Astrocyte (in vitro differentiated cells and primary cell): ENCODE measurements around the gene RBM24. TPM values are rescaled to one million over a fixed set of nuclear protein-coding genes. Genes with fewer than 3 reads are reported as not detected.

ENCODE experiments used
- DNase-seq: peaks from one replicate; pipeline ENCODE4 v3.0.0-alpha.2; 2010; ENCODE audit warnings: low read depth
- FAIRE-seq: peaks from 2 replicates; lab custom pipeline; 2011; peaks lifted over from hg19 to GRCh38; lab: Jason Lieb, UNC
- H2AFZ ChIP-seq: 2 replicates; pipeline ENCODE4 v1.6.0; 2012; ENCODE audit warnings: low read depth, low read length, inconsistent platforms
- H3K27ac ChIP-seq: 2 replicates; pipeline ENCODE4 v1.5.1; 2011; ENCODE audit warnings: low read depth, low read length, inconsistent platforms
- H3K27me3 ChIP-seq: 2 replicates; pipeline ENCODE4 v1.6.0; 2011; ENCODE audit warnings: low read length, inconsistent platforms; ENCODE audit not compliant: insufficient read depth
- H3K36me3 ChIP-seq: 2 replicates; pipeline ENCODE4 v1.5.1; 2011; ENCODE audit warnings: low read length, inconsistent platforms; ENCODE audit not compliant: insufficient read depth
- H3K4me1 ChIP-seq: 2 replicates; pipeline ENCODE4 v1.5.1; 2011; ENCODE audit warnings: low read length, inconsistent platforms; ENCODE audit not compliant: insufficient read depth
- H3K4me2 ChIP-seq: 2 replicates; pipeline ENCODE4 v1.6.0; 2012; ENCODE audit warnings: low read length, inconsistent platforms
- H3K4me3 ChIP-seq: 2 replicates; pipeline ENCODE4 v1.5.1; 2011; ENCODE audit warnings: low read depth, mild to moderate bottlenecking, low read length, inconsistent platforms; ENCODE audit not compliant: insufficient read depth
- H3K79me2 ChIP-seq: 2 replicates; pipeline ENCODE4 v1.6.0; 2012; ENCODE audit warnings: mild to moderate bottlenecking, low read length, inconsistent platforms; ENCODE audit not compliant: insufficient read depth
- H3K9ac ChIP-seq: 2 replicates; pipeline ENCODE4 v1.6.0; 2012; ENCODE audit warnings: mild to moderate bottlenecking, low read length, inconsistent platforms
- H3K9me3 ChIP-seq: 2 replicates; pipeline ENCODE4 v1.5.1; 2012; ENCODE audit warnings: low read depth, mild to moderate bottlenecking, low read length, inconsistent platforms; ENCODE audit not compliant: insufficient read depth
- H4K20me1 ChIP-seq: 2 replicates; pipeline ENCODE4 v1.6.0; 2012; ENCODE audit warnings: low read length, inconsistent platforms; ENCODE audit not compliant: insufficient read depth
- H3K27ac Mint-ChIP-seq: one replicate; pipeline ENCODE4 v1.8.0; 2021; ENCODE audit warnings: mild to moderate bottlenecking, mixed read lengths; ENCODE audit not compliant: unreplicated experiment
- H3K27me3 Mint-ChIP-seq: one replicate; pipeline ENCODE4 v1.8.0; 2021; ENCODE audit warnings: low read depth, mixed read lengths; ENCODE audit not compliant: unreplicated experiment
- H3K36me3 Mint-ChIP-seq: one replicate; pipeline ENCODE4 v1.8.0; 2021; ENCODE audit warnings: low read depth, mixed read lengths; ENCODE audit not compliant: unreplicated experiment
- H3K4me1 Mint-ChIP-seq: one replicate; pipeline ENCODE4 v1.8.0; 2021; ENCODE audit warnings: low read depth, mixed read lengths; ENCODE audit not compliant: unreplicated experiment
- H3K4me3 Mint-ChIP-seq: one replicate; pipeline ENCODE4 v1.8.0; 2021; ENCODE audit warnings: mild to moderate bottlenecking, moderate library complexity, mixed read lengths; ENCODE audit not compliant: unreplicated experiment
- H3K9me3 Mint-ChIP-seq: one replicate; pipeline ENCODE4 v1.8.0; 2021; ENCODE audit warnings: mild to moderate bottlenecking, mixed read lengths; ENCODE audit not compliant: unreplicated experiment
- EZH2 ChIP-seq: IDR thresholded peaks from 2 replicates; pipeline ENCODE4 v1.6.1; 2012; ENCODE audit warnings: mild to moderate bottlenecking, low read length, inconsistent platforms; ENCODE audit not compliant: insufficient read depth
- total RNA-seq: library from RNA; stranded (reverse); gene quantifications from 2 replicates; pipeline ENCODE4 v1.2.1, GENCODE V29; 2021
- TF ChIP-seq, protein P1 (sequence below): IDR thresholded peaks from 2 replicates; pipeline ENCODE4 v1.5.1; 2011; ENCODE audit warnings: low read depth, mild to moderate bottlenecking, inconsistent platforms, low read length, moderate library complexity; ENCODE audit not compliant: insufficient read depth

The RBM24 gene
- total RNA-seq, 1 donor from 2014 or later: 22.7 TPM

DNA sequence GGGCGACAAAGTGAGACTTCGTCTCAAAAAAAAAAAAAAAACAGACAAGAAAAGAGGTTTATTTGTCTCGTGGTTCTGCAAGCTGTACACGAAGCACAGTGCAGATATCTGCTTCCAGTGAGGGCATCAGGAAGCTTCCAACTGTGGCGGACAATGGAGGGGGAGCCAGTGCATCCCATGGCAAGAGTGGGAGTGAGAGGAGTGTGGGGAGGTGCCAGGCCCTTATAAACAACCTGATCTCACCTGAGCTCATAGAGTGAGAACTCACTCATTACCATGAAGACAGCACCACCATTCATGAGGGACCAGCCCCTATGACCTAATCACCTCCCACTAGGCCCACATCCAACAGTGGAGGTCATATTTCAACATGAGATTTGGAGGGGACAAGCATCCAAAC, 19.5 kb downstream of the RBM24 start:
- Mint-ChIP-seq H3K9me3 (peaks cover 8% of the 10 kb centered on the region), H3K27ac (no peak overlapping the region), H3K4me3 (no peak overlapping the region), H3K27me3 (no peaks in the 10 kb centered on the region), H3K36me3 (peaks cover 2% of the 10 kb centered on the region), H3K4me1 (peaks cover 12% of the 10 kb centered on the region)
- no peak for FAIRE-seq
- no peak for DNase-seq
- no peaks in the 10 kb centered on the region for H3K36me3 ChIP-seq
- H3K4me2 ChIP-seq: no peak overlapping the region
- H3K4me1 ChIP-seq: peaks cover 6% of the 10 kb centered on the region
- no peaks in the 10 kb centered on the region for H3K79me2 ChIP-seq
- no peaks in the 10 kb centered on the region for H4K20me1 ChIP-seq
- no peaks in the 10 kb centered on the region for H3K27me3 ChIP-seq
- no peak overlapping the region for H3K4me3 ChIP-seq
- no peak overlapping the region for H3K9ac ChIP-seq
- TF ChIP-seq, protein P1, sequence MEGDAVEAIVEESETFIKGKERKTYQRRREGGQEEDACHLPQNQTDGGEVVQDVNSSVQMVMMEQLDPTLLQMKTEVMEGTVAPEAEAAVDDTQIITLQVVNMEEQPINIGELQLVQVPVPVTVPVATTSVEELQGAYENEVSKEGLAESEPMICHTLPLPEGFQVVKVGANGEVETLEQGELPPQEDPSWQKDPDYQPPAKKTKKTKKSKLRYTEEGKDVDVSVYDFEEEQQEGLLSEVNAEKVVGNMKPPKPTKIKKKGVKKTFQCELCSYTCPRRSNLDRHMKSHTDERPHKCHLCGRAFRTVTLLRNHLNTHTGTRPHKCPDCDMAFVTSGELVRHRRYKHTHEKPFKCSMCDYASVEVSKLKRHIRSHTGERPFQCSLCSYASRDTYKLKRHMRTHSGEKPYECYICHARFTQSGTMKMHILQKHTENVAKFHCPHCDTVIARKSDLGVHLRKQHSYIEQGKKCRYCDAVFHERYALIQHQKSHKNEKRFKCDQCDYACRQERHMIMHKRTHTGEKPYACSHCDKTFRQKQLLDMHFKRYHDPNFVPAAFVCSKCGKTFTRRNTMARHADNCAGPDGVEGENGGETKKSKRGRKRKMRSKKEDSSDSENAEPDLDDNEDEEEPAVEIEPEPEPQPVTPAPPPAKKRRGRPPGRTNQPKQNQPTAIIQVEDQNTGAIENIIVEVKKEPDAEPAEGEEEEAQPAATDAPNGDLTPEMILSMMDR: no peak
- TF ChIP-seq EZH2: no peak
- no peak overlapping the region for H3K27ac ChIP-seq
- no peaks in the 10 kb centered on the region for H3K9me3 ChIP-seq
- H2AFZ ChIP-seq: no peak overlapping the region

DNA sequence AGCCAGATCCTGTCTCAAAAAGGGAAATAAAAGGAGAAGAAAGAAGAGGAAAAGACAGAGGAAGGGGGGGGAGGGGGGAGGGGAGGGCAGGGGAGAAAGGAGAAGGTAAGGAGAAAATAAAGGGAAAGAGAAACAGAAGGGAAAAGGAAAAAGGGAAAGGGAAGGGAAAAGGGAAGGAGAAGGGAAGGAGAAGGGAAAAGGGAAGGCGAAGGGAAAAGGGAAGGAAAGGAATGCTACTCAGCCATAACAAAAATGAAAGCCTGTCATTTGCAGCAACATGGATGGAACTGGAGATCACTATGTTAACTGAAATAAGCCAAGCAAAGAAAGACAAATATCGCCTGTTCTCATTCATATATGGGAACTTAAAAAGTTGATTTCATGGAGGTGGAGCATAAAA, 22.3 kb downstream of the RBM24 start:
- Histone ChIP-seq H3K36me3 (no peaks in the 10 kb centered on the region), H2AFZ (no peak overlapping the region), H3K4me1 (peaks cover 6% of the 10 kb centered on the region), H3K27ac (no peak overlapping the region), H3K9ac (no peak overlapping the region), H3K27me3 (no peaks in the 10 kb centered on the region), H3K9me3 (no peaks in the 10 kb centered on the region), H3K4me2 (no peak overlapping the region), H4K20me1 (no peaks in the 10 kb centered on the region), H3K4me3 (no peak overlapping the region), H3K79me2 (no peaks in the 10 kb centered on the region)
- Mint-ChIP-seq H3K4me1 (peaks cover 12% of the 10 kb centered on the region), H3K27me3 (no peaks in the 10 kb centered on the region), H3K9me3 (peaks cover 8% of the 10 kb centered on the region), H3K4me3 (no peak overlapping the region), H3K36me3 (peaks cover 2% of the 10 kb centered on the region), H3K27ac (no peak overlapping the region)
- no peak for DNase-seq
- FAIRE-seq: no peak
- no peak for TF ChIP-seq EZH2
- TF ChIP-seq, protein P1: no peak

DNA sequence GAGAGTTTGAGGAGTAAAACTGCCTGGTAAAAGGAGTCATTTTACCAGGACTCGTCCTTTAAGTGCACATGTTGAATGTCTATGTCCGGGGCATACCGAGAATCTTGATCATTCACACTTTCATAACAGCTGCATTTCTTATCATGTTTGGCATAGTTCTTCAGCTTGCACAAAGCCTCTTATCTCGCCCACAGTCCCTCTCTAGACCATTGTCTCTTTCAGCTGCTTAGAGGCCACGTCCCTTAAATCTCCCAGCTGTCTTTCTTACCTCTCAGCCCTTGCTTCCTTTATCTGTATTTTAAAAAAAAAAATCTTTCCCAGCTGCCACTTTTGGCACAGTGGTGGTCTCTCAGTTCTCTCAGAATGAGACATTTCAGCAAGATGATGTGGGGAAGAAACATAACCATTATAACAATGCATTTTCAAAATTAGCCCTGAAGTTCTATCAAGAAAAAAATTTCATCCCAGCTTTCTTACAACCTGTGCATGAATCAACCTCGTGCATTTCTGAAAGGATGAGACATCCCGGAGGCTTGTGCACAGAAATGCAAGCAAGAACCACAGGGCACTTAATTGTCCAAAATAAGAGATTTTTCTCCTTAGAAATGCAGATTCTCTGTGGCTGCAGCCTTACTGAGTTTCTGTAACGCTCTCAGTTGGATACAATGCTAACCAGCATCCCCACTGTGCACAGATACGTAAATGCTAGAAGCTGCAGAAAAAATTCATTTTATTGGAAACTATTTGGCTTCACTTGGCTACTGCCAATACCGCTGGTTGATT, 24.2 kb downstream of the RBM24 start:
- H3K27ac Mint-ChIP-seq: no peak overlapping the region
- no peak overlapping the region for H3K9ac ChIP-seq
- no peak for FAIRE-seq

More for the DNA sequence above, 24.2 kb downstream of the RBM24 start:
- Histone ChIP-seq H3K79me2 (no peaks in the 10 kb centered on the region), H2AFZ (no peak overlapping the region), H3K9me3 (no peaks in the 10 kb centered on the region), H3K36me3 (no peaks in the 10 kb centered on the region), H3K4me2 (peak overlapping the region; percentile 42), H4K20me1 (no peaks in the 10 kb centered on the region), H3K27ac (no peak overlapping the region), H3K27me3 (no peaks in the 10 kb centered on the region), H3K4me3 (no peak overlapping the region), H3K4me1 (peaks cover 6% of the 10 kb centered on the region)
- peaks cover 8% of the 10 kb centered on the region for H3K4me1 Mint-ChIP-seq
- TF ChIP-seq EZH2: no peak
- TF ChIP-seq, protein P1: no peak
- no peak overlapping the region for H3K4me3 Mint-ChIP-seq
- peaks cover 6% of the 10 kb centered on the region for H3K9me3 Mint-ChIP-seq
- no peaks in the 10 kb centered on the region for H3K27me3 Mint-ChIP-seq
- peak; percentile 68 for DNase-seq
- H3K36me3 Mint-ChIP-seq: no peaks in the 10 kb centered on the region
